ENCODE data around the gene USF1.
"Not testable (repeated sequence)": the region's sequence is repeated elsewhere in the genome, so short reads cannot be mapped to it uniquely, and the experiment has no call there.

USF1 gene

GRCh38 chr1:161031874-161032273, 13.9 kb downstream of the USF1 start:
- TF ChIP-seq CTCF (IDR thresholded peaks at IDR 0.05; ENCODE audit: borderline replicate concordance, control extremely low read depth, extremely low read depth, insufficient read depth, missing control alignments), result no peak
- in situ Hi-C loops (cut with MboI; ENCODE audit: low sequenced_read_pairs, unreplicated experiment), result no loop called here

GRCh38 chr1:161029466-161029865, 16.3 kb downstream of the USF1 start:
- DNase-seq (ENCODE audit: low spot score); in situ Hi-C loops (cut with MboI; ENCODE audit: low sequenced_read_pairs, unreplicated experiment): not testable (repeated sequence)

More at GRCh38 chr1:161031874-161032273, 13.9 kb downstream of the USF1 start:
- DNase-seq (ENCODE audit: low spot score), result no peak

- in situ Hi-C loops (cut with MboI; ENCODE audit: low sequenced_read_pairs, unreplicated experiment); DNase-seq (ENCODE audit: low spot score): not testable (repeated sequence)
Measured at GRCh38 chr1:161026954-161027353, 18.8 kb downstream of the USF1 start.

GRCh38 chr1:161022432-161022831, 23.3 kb downstream of the USF1 start:
- DNase-seq (ENCODE audit: low spot score); in situ Hi-C loops (cut with MboI; ENCODE audit: low sequenced_read_pairs, unreplicated experiment): not testable (repeated sequence)

- TF ChIP-seq CTCF (IDR thresholded peaks at IDR 0.05; ENCODE audit: borderline replicate concordance, control extremely low read depth, extremely low read depth, insufficient read depth, missing control alignments), result no peak
- in situ Hi-C loops (cut with MboI; ENCODE audit: low sequenced_read_pairs, unreplicated experiment), result no loop called here
- DNase-seq (ENCODE audit: low spot score), result no peak
Measured at GRCh38 chr1:161021970-161022353, 23.8 kb downstream of the USF1 start.

GRCh38 chr1:161021165-161021969, 24.4 kb downstream of the USF1 start:
- DNase-seq (ENCODE audit: low spot score), result peak; percentile 95
- in situ Hi-C loops (cut with MboI; ENCODE audit: low sequenced_read_pairs, unreplicated experiment), result no loop called here
- TF ChIP-seq CTCF (IDR thresholded peaks at IDR 0.05; ENCODE audit: borderline replicate concordance, control extremely low read depth, extremely low read depth, insufficient read depth, missing control alignments), result no peak

DNA sequence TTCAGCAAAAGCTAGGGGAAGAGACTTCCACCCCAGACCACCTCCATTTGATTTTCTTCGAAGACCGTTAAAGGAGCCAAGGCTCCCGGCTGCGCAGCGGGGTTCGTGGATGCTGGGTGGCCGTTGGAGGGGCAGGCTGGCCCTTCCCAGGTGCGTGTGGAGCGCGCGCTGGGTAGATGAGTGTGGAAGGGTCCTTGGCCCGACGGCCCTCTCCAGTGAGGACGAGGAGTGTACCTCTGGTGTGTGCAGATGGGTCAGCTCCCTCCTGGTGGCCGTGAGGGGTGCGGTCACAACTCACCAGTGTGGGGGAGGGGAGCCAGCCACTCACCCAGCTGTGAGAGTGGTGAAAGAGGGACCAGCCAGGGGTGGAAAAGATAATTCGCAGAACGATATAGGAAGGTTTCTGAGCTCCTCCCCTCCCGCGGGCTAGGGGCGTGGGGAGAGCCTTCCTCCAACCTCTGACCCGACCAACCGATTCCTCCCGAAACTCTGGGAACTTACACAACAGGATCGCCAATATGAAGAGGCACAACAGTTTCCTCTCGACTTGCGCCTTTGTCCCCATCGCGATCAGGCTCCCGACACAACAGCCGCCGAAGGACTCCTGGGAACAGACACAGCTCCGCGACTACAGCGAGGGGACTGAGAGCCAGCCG, 25.1 kb downstream of the USF1 start, which contains the start of gene F11R:
TSS of gene F11R (minus strand) at position 644 of the 656 bp plus-strand sequence. CDS start at position 565, 79 bp downstream.
- in situ Hi-C loops (cut with MboI; ENCODE audit: low sequenced_read_pairs, unreplicated experiment), result no loop called here
- peak; percentile 73 for DNase-seq (ENCODE audit: low spot score)
- no peak for TF ChIP-seq CTCF (IDR thresholded peaks at IDR 0.05; ENCODE audit: borderline replicate concordance, control extremely low read depth, extremely low read depth, insufficient read depth, missing control alignments)

- peak; percentile 40 for DNase-seq (ENCODE audit: low spot score)
- no peak for TF ChIP-seq CTCF (IDR thresholded peaks at IDR 0.05; ENCODE audit: borderline replicate concordance, control extremely low read depth, extremely low read depth, insufficient read depth, missing control alignments)
- in situ Hi-C loops (cut with MboI; ENCODE audit: low sequenced_read_pairs, unreplicated experiment), result no loop called here
Measured at GRCh38 chr1:161019751-161020495, 25.9 kb downstream of the USF1 start.

- DNase-seq (ENCODE audit: low spot score); in situ Hi-C loops (cut with MboI; ENCODE audit: low sequenced_read_pairs, unreplicated experiment): not testable (repeated sequence)
Measured at GRCh38 chr1:161019111-161019660, 26.6 kb downstream of the USF1 start.
